ENCODE measurements around the gene CFAP53. TPM values are rescaled to one million over a fixed set of nuclear protein-coding genes. Genes with fewer than 3 reads are reported as not detected.
"Not testable (repeated sequence)": the region's sequence is repeated elsewhere in the genome, so short reads cannot be mapped to it uniquely, and the experiment has no call there.

The CFAP53 gene
- total RNA-seq, 2 donors from 2014 or later = 0.30 TPM; not detected in 1

- no peak for DNase-seq (ENCODE audit: low spot score)
- Histone ChIP-seq H3K27ac (no peak overlapping the region), H3K27me3 (no peaks in the 10 kb centered on the region), H3K4me1 (no peaks in the 10 kb centered on the region), H3K4me3 (no peak overlapping the region), H3K9me3 (peaks cover 0 to 12% of the 10 kb centered on the region in 2 donors), H3K36me3 (no peaks in the 10 kb centered on the region)
- no peak for TF ChIP-seq CTCF (IDR thresholded peaks at IDR 0.05)
Observed at GRCh38 chr18:50240080-50240563, 26.2 kb downstream of the CFAP53 start.

- Histone ChIP-seq H3K36me3 (no peaks in the 10 kb centered on the region), H3K4me3 (no peak overlapping the region)
Observed at GRCh38 chr18:50232419-50232818, 33.9 kb downstream of the CFAP53 start.

GRCh38 chr18:50231621-50232020 lies 34.7 kb downstream of the CFAP53 start:
- Histone ChIP-seq H3K9me3 (no peaks in the 10 kb centered on the region), H3K4me1 (no peaks in the 10 kb centered on the region), H3K4me3 (no peak overlapping the region), H3K36me3 (no peaks in the 10 kb centered on the region), H3K27ac (no peak overlapping the region), H3K27me3 (no peaks in the 10 kb centered on the region)
- TF ChIP-seq CTCF (IDR thresholded peaks at IDR 0.05) = no peak
- DNase-seq (ENCODE audit: low spot score) = no peak

More at GRCh38 chr18:50232419-50232818, 33.9 kb downstream of the CFAP53 start:
- Histone ChIP-seq H3K9me3 (no peaks in the 10 kb centered on the region), H3K27me3 (no peaks in the 10 kb centered on the region), H3K4me1 (no peaks in the 10 kb centered on the region), H3K27ac (no peak overlapping the region)
- DNase-seq (ENCODE audit: low spot score) = no peak
- TF ChIP-seq CTCF (IDR thresholded peaks at IDR 0.05) = no peak

GRCh38 chr18:50220249-50220648 lies 46.0 kb downstream of the CFAP53 start:
- H3K9me3 ChIP-seq = peaks cover 0 to 14% of the 10 kb centered on the region in 2 donors
- H3K36me3 ChIP-seq; DNase-seq (ENCODE audit: low spot score); H3K27me3 ChIP-seq; H3K4me3 ChIP-seq; H3K4me1 ChIP-seq; H3K27ac ChIP-seq: not testable (repeated sequence)

GRCh38 chr18:50218432-50219197 lies 47.7 kb downstream of the CFAP53 start:
- Histone ChIP-seq H3K27ac (no peak overlapping the region), H3K27me3 (no peaks in the 10 kb centered on the region), H3K9me3 (peaks cover 0 to 14% of the 10 kb centered on the region in 2 donors), H3K4me3 (no peak overlapping the region), H3K36me3 (no peaks in the 10 kb centered on the region), H3K4me1 (no peaks in the 10 kb centered on the region)
- DNase-seq (ENCODE audit: low spot score) = no peak
- TF ChIP-seq CTCF (IDR thresholded peaks at IDR 0.05) = peak; percentile 13 to 51

- no peaks in the 10 kb centered on the region for H3K4me1 ChIP-seq
- TF ChIP-seq CTCF (IDR thresholded peaks at IDR 0.05) = no peak
- no peak for DNase-seq (ENCODE audit: low spot score)
- no peak overlapping the region for H3K4me3 ChIP-seq
- H3K27me3 ChIP-seq = no peaks in the 10 kb centered on the region
- H3K27ac ChIP-seq = no peak overlapping the region
- H3K9me3 ChIP-seq = no peaks in the 10 kb centered on the region
- no peaks in the 10 kb centered on the region for H3K36me3 ChIP-seq
Observed at GRCh38 chr18:50209311-50209710, 57.0 kb downstream of the CFAP53 start.

Data from right atrium auricular region (tissue), 2 donors.